Astrocyte of the cerebellum (primary cell): ENCODE data around the gene TNPO1.

Source experiments
- DNase-seq: peaks from one replicate; pipeline ENCODE4 v3.0.0-alpha.2; 2011; ENCODE audit warnings: low read depth
- H3K4me3 ChIP-seq: 2 replicates; pipeline ENCODE4 v1.5.1; 2011; ENCODE audit warnings: mild to moderate bottlenecking, low read depth, low read length, moderate library complexity
- in situ Hi-C: cut with HindIII; loops from 2 replicates; pipeline ENCODE4 v1.10.0; 2017; ENCODE audit warnings: low sequenced_read_pairs
- TF ChIP-seq, protein P1 (sequence below): IDR thresholded peaks from 2 replicates; pipeline ENCODE4 v1.5.1; 2012; ENCODE audit warnings: low read length, low read depth, moderate library complexity, mild to moderate bottlenecking; ENCODE audit errors: missing control alignments

The TNPO1 gene

DNA sequence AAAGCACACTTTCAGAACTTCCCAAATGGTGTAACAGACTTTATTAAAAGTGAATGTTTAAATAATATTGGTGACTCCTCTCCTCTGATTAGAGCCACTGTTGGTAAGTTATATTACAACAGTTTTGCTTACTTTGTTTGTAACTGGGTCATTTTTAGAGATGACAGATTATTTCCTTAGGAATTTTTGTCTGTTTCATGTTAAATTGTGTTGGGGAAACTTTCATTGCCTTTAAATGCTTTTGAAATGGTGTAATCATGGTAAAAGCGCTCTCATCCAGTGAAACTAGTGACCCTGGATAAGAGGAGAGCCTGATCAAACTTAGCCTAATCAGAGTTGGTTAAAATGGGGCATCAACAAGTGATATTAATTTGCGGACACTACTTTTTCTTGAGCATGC, 39.4 kb downstream of the TNPO1 start:
- in situ Hi-C loops: no loop called here
- no peak overlapping the region for H3K4me3 ChIP-seq
- no peak for DNase-seq
- TF ChIP-seq, protein P1, sequence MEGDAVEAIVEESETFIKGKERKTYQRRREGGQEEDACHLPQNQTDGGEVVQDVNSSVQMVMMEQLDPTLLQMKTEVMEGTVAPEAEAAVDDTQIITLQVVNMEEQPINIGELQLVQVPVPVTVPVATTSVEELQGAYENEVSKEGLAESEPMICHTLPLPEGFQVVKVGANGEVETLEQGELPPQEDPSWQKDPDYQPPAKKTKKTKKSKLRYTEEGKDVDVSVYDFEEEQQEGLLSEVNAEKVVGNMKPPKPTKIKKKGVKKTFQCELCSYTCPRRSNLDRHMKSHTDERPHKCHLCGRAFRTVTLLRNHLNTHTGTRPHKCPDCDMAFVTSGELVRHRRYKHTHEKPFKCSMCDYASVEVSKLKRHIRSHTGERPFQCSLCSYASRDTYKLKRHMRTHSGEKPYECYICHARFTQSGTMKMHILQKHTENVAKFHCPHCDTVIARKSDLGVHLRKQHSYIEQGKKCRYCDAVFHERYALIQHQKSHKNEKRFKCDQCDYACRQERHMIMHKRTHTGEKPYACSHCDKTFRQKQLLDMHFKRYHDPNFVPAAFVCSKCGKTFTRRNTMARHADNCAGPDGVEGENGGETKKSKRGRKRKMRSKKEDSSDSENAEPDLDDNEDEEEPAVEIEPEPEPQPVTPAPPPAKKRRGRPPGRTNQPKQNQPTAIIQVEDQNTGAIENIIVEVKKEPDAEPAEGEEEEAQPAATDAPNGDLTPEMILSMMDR: no peak

DNA sequence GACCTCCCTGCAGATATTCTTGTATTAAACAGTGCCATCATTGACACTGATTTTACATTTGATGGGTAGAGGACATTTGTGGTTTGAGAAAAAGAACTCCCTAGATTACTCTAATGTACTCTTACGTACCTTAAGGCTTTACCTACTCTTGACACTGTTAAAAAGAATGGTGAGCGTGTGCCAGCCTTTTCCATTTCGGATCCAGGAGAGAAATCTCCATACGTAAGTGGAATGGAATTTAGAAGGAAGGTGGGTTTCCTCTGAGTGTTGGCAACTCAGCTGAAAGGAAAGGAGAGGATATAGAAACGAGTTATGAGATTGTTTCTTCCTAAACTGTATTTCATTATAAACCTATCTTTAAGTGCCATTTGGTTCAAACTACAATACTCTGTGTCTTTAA, 40.9 kb downstream of the TNPO1 start:
- DNase-seq: no peak
- in situ Hi-C loops: no loop called here
- H3K4me3 ChIP-seq: no peak overlapping the region
- TF ChIP-seq, protein P1: no peak

DNA sequence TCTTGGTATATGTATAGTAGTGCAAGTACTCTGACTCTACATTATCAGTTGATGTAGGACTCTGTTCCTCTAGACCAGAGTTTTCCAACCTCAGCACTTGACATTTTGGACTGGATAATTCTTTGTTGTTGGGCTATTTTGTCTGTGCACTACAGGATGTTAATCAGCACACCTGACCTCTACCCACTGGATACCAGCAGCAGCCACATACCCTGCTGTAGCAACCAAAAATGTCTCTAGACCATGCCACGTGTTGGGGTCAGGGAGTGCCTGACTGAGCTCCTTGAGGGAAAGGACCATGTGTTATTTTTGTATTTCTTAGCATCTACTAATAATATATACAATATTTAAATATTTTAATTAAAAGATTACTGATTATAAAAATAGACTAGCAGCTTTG, 42.7 kb downstream of the TNPO1 start:
- DNase-seq: no peak
- TF ChIP-seq, protein P1: no peak
- H3K4me3 ChIP-seq: no peak overlapping the region
- in situ Hi-C loops: no loop called here

DNA sequence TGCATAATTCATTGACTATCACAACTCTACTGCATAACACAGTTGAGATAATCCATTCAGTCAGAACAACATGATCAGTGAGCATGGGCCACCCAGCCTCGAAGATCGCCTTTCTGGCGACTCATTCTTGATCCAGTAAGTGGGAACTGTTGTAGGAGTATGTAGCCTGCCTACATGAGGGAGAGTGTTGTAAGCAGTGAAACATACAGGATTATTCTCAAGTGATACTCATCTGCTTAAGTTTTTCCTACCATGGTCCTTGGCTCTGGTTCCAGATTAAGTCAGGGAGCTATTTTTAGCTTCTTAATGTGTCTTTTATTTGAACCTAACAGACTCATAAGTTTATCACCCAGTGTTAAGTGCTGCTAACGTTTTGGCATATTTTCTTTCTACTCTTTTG, 44.0 kb downstream of the TNPO1 start:
- no peak for DNase-seq
- TF ChIP-seq, protein P1: no peak
- in situ Hi-C loops: no loop called here
- H3K4me3 ChIP-seq: no peak overlapping the region

DNA sequence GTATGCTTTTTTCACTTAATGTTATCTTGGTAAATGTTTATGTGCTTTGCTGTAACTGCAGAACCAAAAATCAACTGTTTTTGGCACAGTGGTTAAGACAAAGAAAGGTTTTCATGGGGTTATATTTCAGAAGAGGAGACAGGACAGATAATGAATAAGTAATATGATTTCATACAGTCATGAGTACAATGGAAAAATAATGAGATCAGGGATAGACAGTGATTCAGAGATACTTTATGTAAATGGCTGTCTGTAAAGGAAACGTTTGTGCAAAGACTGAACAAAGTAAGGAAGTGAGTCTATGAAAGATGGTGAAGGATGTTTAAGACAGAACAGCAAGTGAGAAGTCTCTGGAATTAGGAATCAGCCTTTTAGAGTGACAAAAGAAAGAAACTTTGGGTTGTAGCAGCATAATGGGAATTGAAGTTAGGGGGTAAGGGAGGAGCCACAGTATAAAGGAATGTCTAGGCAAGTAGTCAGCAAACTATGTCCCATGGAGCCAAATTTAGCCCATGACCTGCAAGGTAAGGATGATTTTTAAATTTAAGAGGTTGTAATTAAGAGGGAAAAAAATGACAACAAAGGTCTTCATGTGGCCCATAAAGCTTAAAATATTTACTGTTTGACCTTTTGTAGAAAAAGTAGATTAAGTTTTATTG, 55.0 kb downstream of the TNPO1 start:
- DNase-seq: no peak
- in situ Hi-C loops: no loop called here
- TF ChIP-seq, protein P1: no peak
- H3K4me3 ChIP-seq: no peak overlapping the region

DNA sequence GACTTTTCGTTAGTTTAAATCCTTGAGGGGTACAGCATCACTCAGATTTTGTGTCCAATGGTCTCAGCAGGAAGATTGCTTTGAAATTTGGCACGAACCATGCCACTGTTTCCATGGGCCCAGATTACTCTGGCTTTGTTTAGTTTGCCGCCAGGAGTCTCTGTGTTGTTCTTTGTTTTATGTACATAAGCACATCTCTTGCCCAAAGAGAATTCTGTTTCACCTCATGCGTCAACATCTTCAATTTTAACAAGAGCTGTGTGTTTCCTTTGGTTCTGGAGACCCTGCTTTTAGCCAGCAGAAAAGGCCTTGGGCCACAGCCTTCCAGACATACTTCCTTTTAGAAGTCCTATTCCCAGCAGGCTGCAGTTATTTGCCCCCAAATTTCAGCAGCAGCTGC, 62.4 kb downstream of the TNPO1 start:
- DNase-seq: peak; percentile 26
- no peak overlapping the region for H3K4me3 ChIP-seq
- TF ChIP-seq, protein P1: no peak
- in situ Hi-C loops: no loop called here

- in situ Hi-C loops: no loop called here
- no peak overlapping the region for H3K4me3 ChIP-seq
- TF ChIP-seq, protein P1: no peak
- DNase-seq: no peak
These were observed 66.5 kb downstream of the TNPO1 start for GRCh38 chr5:72882989-72883388.
